ENCODE measurements around the gene BAMBI. TPM values are rescaled to one million over a fixed set of nuclear protein-coding genes. Genes with fewer than 3 reads are reported as not detected.

The BAMBI gene
- total RNA-seq, 1 donor from 2014 or later: 2.1 TPM

Small RNA genes within 50 kb of the gene (small RNA-seq; reads per million reads assigned to genes)
- not detected for gene RNU4ATAC6P (ENCODE audit: low replicate concordance)
- not detected for gene RNU6-1067P (ENCODE audit: low replicate concordance)

Other genes with a start within 250 kb of the BAMBI start
- 97.9 TPM for gene WAC, start 144.4 kb upstream of the BAMBI start, total RNA-seq